HG03064 (cell line): Measurements from ENCODE around the gene KCTD2.
"Not testable (repeated sequence)": the region's sequence is repeated elsewhere in the genome, so short reads cannot be mapped to it uniquely, and the experiment has no call there.

Experiments used
- ATAC-seq: cut with Tn5 transposase; IDR thresholded peaks from one replicate; pipeline ENCODE4 v1.9.1; 2021; ENCODE audit warnings: low read depth; ENCODE audit not compliant: unreplicated experiment

Gene KCTD2

GRCh38 chr17:75048249-75048878 is 1.3 kb downstream of the KCTD2 start:
- ATAC-seq = no peak

- ATAC-seq = no peak
Observed at GRCh38 chr17:75049057-75049456, 2.0 kb downstream of the KCTD2 start.

GRCh38 chr17:75049706-75050105 is 2.7 kb downstream of the KCTD2 start:
- no peak for ATAC-seq

- ATAC-seq = no peak
Observed at GRCh38 chr17:75051941-75052340, 4.9 kb downstream of the KCTD2 start.

GRCh38 chr17:75059369-75060345 is 12.6 kb downstream of the KCTD2 start:
- no peak for ATAC-seq

- ATAC-seq = no peak
Observed at GRCh38 chr17:75060434-75061054, 13.5 kb downstream of the KCTD2 start.

- no peak for ATAC-seq
Observed at GRCh38 chr17:75061055-75061438, 14.0 kb downstream of the KCTD2 start.

- ATAC-seq = no peak
Observed at GRCh38 chr17:75061618-75062017, 14.6 kb downstream of the KCTD2 start.

- ATAC-seq = no peak
Observed at GRCh38 chr17:75063201-75063600, 16.2 kb downstream of the KCTD2 start.

GRCh38 chr17:75063626-75064025 is 16.6 kb downstream of the KCTD2 start:
- no peak for ATAC-seq

- ATAC-seq = no peak
Observed at GRCh38 chr17:75064040-75064439, 17.0 kb downstream of the KCTD2 start.

- ATAC-seq = no peak
Observed at GRCh38 chr17:75064460-75064859, 17.4 kb downstream of the KCTD2 start.

- no peak for ATAC-seq
Observed at GRCh38 chr17:75064867-75065561, 18.0 kb downstream of the KCTD2 start.

GRCh38 chr17:75065562-75066151 is 18.6 kb downstream of the KCTD2 start:
- ATAC-seq = no peak

GRCh38 chr17:75067856-75068255 is 20.8 kb downstream of the KCTD2 start:
- no peak for ATAC-seq

GRCh38 chr17:75068750-75069149 is 21.7 kb downstream of the KCTD2 start:
- ATAC-seq = no peak

GRCh38 chr17:75069783-75070182 is 22.8 kb downstream of the KCTD2 start:
- no peak for ATAC-seq

GRCh38 chr17:75071478-75072271 is 24.6 kb downstream of the KCTD2 start:
- not testable (repeated sequence) for ATAC-seq

- not testable (repeated sequence) for ATAC-seq
Observed at GRCh38 chr17:75072909-75073308, 25.9 kb downstream of the KCTD2 start.

- no peak for ATAC-seq
Observed at GRCh38 chr17:75073618-75074047, 26.6 kb downstream of the KCTD2 start.
